Osteoblast (primary cell): ENCODE measurements around the gene P4HA2. TPM values are rescaled to one million over a fixed set of nuclear protein-coding genes. Genes with fewer than 3 reads are reported as not detected.

ENCODE experiments used
- DNase-seq: peaks from one replicate; pipeline ENCODE4 v3.0.0; 2011; ENCODE audit warnings: low spot score, mixed read lengths; ENCODE audit not compliant: insufficient read length; ENCODE audit errors: missing footprints
- H2AFZ ChIP-seq: 2 replicates; pipeline ENCODE4 v1.6.0; 2011; ENCODE audit warnings: mild to moderate bottlenecking, low read length
- H3K27ac ChIP-seq: 2 replicates; pipeline ENCODE4 v1.5.1; 2011; ENCODE audit warnings: mild to moderate bottlenecking, low read depth, low read length, moderate library complexity
- H3K27me3 ChIP-seq: 2 replicates; pipeline ENCODE4 v1.6.0; 2012; ENCODE audit warnings: mild to moderate bottlenecking, control low read depth, inconsistent platforms, low read length, moderate library complexity; ENCODE audit not compliant: insufficient read depth
- H3K36me3 ChIP-seq: 2 replicates; pipeline ENCODE4 v1.5.1; 2011; ENCODE audit warnings: mild to moderate bottlenecking, low read length, control low read depth, moderate library complexity; ENCODE audit not compliant: insufficient read depth
- H3K4me1 ChIP-seq: 2 replicates; pipeline ENCODE4 v1.5.1; 2011; ENCODE audit warnings: mild to moderate bottlenecking, low read length, control low read depth, moderate library complexity; ENCODE audit not compliant: insufficient read depth
- H3K4me2 ChIP-seq: 2 replicates; pipeline ENCODE4 v1.6.0; 2011; ENCODE audit warnings: mild to moderate bottlenecking, low read length; ENCODE audit not compliant: insufficient read depth
- H3K4me3 ChIP-seq: fragments of 200-600 bp; sonication (generic); 3 replicates; pipeline ENCODE4 v1.5.1; 2012; ENCODE audit warnings: mild to moderate bottlenecking, low read length, inconsistent platforms; ENCODE audit not compliant: insufficient read depth
- H3K79me2 ChIP-seq: 2 replicates; pipeline ENCODE4 v1.6.0; 2012; ENCODE audit warnings: mild to moderate bottlenecking, low read length, control low read depth, inconsistent platforms; ENCODE audit not compliant: insufficient read depth
- H3K9me3 ChIP-seq: 2 replicates; pipeline ENCODE4 v1.5.1; 2011; ENCODE audit warnings: low read depth, low read length, control low read depth
- H4K20me1 ChIP-seq: 2 replicates; pipeline ENCODE4 v1.6.0; 2012; ENCODE audit warnings: mild to moderate bottlenecking, low read length, control low read depth; ENCODE audit not compliant: insufficient read depth
- CTCF ChIP-seq: IDR thresholded peaks from 2 replicates; pipeline ENCODE4 v1.5.1; 2011; ENCODE audit warnings: mild to moderate bottlenecking, low read depth, low read length, moderate library complexity; ENCODE audit errors: extremely low read depth
- total RNA-seq: library from RNA; depleted of rRNA; stranded (reverse); fragments of >200 nt; gene quantifications from 2 replicates; pipeline ENCODE4 v1.2.3, GENCODE V29; 2012

The P4HA2 gene
- total RNA-seq, 1 donor, result 186 TPM

GRCh38 chr5:132230871-132231270 is 3.2 kb upstream of the P4HA2 start:
- no peak for TF ChIP-seq CTCF
- Histone ChIP-seq H3K9me3 (no peaks in the 10 kb centered on the region), H3K36me3 (no peaks in the 10 kb centered on the region)

GRCh38 chr5:132229236-132229635 is 1.6 kb upstream of the P4HA2 start:
- H3K79me2 ChIP-seq, result peaks cover 13% of the 10 kb centered on the region
- no peak overlapping the region for H3K27ac ChIP-seq
- H2AFZ ChIP-seq, result no peak overlapping the region

More at GRCh38 chr5:132230871-132231270, 3.2 kb upstream of the P4HA2 start:
- no peak overlapping the region for H2AFZ ChIP-seq
- H3K27ac ChIP-seq, result no peak overlapping the region
- no peak overlapping the region for H3K4me3 ChIP-seq
- peaks cover 11% of the 10 kb centered on the region for H3K4me1 ChIP-seq
- no peak for DNase-seq
- peaks cover 7% of the 10 kb centered on the region for H3K79me2 ChIP-seq
- H3K4me2 ChIP-seq, result no peak overlapping the region
- peaks cover 4% of the 10 kb centered on the region for H4K20me1 ChIP-seq
- no peaks in the 10 kb centered on the region for H3K27me3 ChIP-seq

GRCh38 chr5:132228241-132229035 is 785 bp upstream of the P4HA2 start:
- no peak overlapping the region for H3K27ac ChIP-seq
- no peak for TF ChIP-seq CTCF
- H3K4me3 ChIP-seq, result peak overlapping the region; percentile 78

More at GRCh38 chr5:132229236-132229635, 1.6 kb upstream of the P4HA2 start:
- DNase-seq, result no peak
- H3K27me3 ChIP-seq, result no peaks in the 10 kb centered on the region
- H3K9me3 ChIP-seq, result no peaks in the 10 kb centered on the region
- H3K4me3 ChIP-seq, result no peak overlapping the region
- H3K36me3 ChIP-seq, result no peaks in the 10 kb centered on the region
- no peak for TF ChIP-seq CTCF
- peaks cover 28% of the 10 kb centered on the region for H3K4me1 ChIP-seq
- no peak overlapping the region for H3K4me2 ChIP-seq
- H4K20me1 ChIP-seq, result peaks cover 9% of the 10 kb centered on the region

GRCh38 chr5:132227235-132227484 is 493 bp downstream of the P4HA2 start:
- Histone ChIP-seq H4K20me1 (peaks cover 21% of the 10 kb centered on the region), H3K4me3 (peak overlapping the region; percentile 78), H3K36me3 (no peaks in the 10 kb centered on the region), H3K27ac (peak overlapping the region; percentile 89), H3K4me2 (peak overlapping the region; percentile 90), H2AFZ (peak overlapping the region; percentile 76), H3K27me3 (no peaks in the 10 kb centered on the region), H3K79me2 (peaks cover 34% of the 10 kb centered on the region), H3K4me1 (peaks cover 42% of the 10 kb centered on the region), H3K9me3 (no peaks in the 10 kb centered on the region)
- TF ChIP-seq CTCF, result no peak
- no peak for DNase-seq

More at GRCh38 chr5:132228241-132229035, 785 bp upstream of the P4HA2 start:
- Histone ChIP-seq H3K4me2 (peak overlapping the region; percentile 90), H3K27me3 (no peaks in the 10 kb centered on the region), H3K9me3 (no peaks in the 10 kb centered on the region), H2AFZ (peak overlapping the region; percentile 53), H3K79me2 (peaks cover 21% of the 10 kb centered on the region), H3K36me3 (no peaks in the 10 kb centered on the region), H4K20me1 (peaks cover 16% of the 10 kb centered on the region), H3K4me1 (peaks cover 33% of the 10 kb centered on the region)
- DNase-seq, result no peak
